ENCODE data around the gene APEX1. TPM values are rescaled to one million over a fixed set of nuclear protein-coding genes. Genes with fewer than 3 reads are reported as not detected.

APEX1 gene
- total RNA-seq, 3 donors from 2014 or later, result 265 to 309 (median 300) TPM

GRCh38 chr14:20477211-20477876, 22.3 kb downstream of the APEX1 start:
- Mint-ChIP-seq H3K4me1 (ENCODE audit: low read depth) (peaks cover 83% of the 10 kb centered on the region), H3K4me3 (peak overlapping the region; percentile 54), H3K9me3 (no peaks in the 10 kb centered on the region), H3K27me3 (ENCODE audit: low read depth) (no peaks in the 10 kb centered on the region), H3K36me3 (ENCODE audit: insufficient read depth) (peaks cover 66% of the 10 kb centered on the region)
- DNase-seq (no peak), ATAC-seq (peak; percentile 19 to 35)

GRCh38 chr14:20478894-20479293, 23.9 kb downstream of the APEX1 start:
- Mint-ChIP-seq H3K27me3 (ENCODE audit: low read depth) (no peaks in the 10 kb centered on the region), H3K36me3 (ENCODE audit: insufficient read depth) (peaks cover 55% of the 10 kb centered on the region), H3K9me3 (no peaks in the 10 kb centered on the region), H3K4me1 (ENCODE audit: low read depth) (peaks cover 83% of the 10 kb centered on the region), H3K4me3 (no peak overlapping the region)
- DNase-seq (no peak), ATAC-seq (no peak)

DNA sequence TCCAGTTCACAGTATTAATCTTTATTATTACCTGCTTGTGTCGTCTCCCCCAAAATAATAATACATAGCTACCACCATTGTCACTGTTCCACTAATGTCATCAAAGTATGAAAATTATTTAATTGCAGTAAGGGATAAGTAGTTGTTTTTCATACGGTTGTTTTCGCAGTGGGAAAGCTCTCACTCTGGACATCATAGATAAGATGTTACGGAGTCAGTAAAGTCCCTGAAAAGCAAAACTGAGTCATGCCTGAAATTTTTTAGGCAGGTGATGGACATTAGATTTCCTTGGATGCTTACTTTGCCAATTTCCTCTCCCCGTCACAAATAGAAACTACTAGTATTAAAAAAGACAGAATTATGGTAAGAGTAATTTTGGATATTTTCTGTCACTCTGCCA, 27.4 kb downstream of the APEX1 start:
- Mint-ChIP-seq H3K27me3 (ENCODE audit: low read depth) (no peaks in the 10 kb centered on the region), H3K4me3 (no peak overlapping the region), H3K4me1 (ENCODE audit: low read depth) (peaks cover 66% of the 10 kb centered on the region), H3K36me3 (ENCODE audit: insufficient read depth) (peaks cover 20% of the 10 kb centered on the region), H3K9me3 (no peaks in the 10 kb centered on the region)
- DNase-seq (no peak), ATAC-seq (no peak)

GRCh38 chr14:20485900-20486299, 30.9 kb downstream of the APEX1 start:
- DNase-seq, result no peak
- Mint-ChIP-seq H3K4me3 (no peak overlapping the region), H3K27me3 (ENCODE audit: low read depth) (no peaks in the 10 kb centered on the region), H3K4me1 (ENCODE audit: low read depth) (peaks cover 72% of the 10 kb centered on the region), H3K9me3 (no peaks in the 10 kb centered on the region), H3K36me3 (ENCODE audit: insufficient read depth) (peaks cover 1% of the 10 kb centered on the region)
- ATAC-seq, result no peak

GRCh38 chr14:20486684-20487395, 31.8 kb downstream of the APEX1 start:
- Mint-ChIP-seq H3K4me1 (ENCODE audit: low read depth) (peaks cover 75% of the 10 kb centered on the region), H3K36me3 (ENCODE audit: insufficient read depth) (peaks cover 1% of the 10 kb centered on the region), H3K4me3 (peak overlapping the region; percentile 19), H3K27me3 (ENCODE audit: low read depth) (no peaks in the 10 kb centered on the region), H3K9me3 (no peaks in the 10 kb centered on the region)
- ATAC-seq (no peak), DNase-seq (no peak)

DNA sequence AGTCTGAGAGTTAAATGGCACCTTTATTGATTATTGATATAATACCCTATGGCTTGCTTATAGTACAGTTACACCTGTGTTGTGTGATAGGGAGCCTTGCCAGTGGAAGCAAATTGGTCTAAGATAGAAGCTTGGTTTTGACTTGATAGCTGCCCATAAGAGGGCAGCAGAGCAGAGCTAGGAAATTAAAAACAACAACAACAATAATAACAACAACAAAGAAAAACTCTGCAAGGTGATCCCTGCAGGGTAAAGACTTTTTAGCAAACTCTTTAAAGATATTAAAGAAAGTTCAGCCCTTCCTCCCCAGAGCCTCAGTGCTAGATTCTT, 32.3 kb downstream of the APEX1 start:
- ATAC-seq, result no peak
- peaks cover 1% of the 10 kb centered on the region for H3K36me3 Mint-ChIP-seq (ENCODE audit: insufficient read depth)
- H3K27me3 Mint-ChIP-seq (ENCODE audit: low read depth), result no peaks in the 10 kb centered on the region
- no peaks in the 10 kb centered on the region for H3K9me3 Mint-ChIP-seq
- peaks cover 74% of the 10 kb centered on the region for H3K4me1 Mint-ChIP-seq (ENCODE audit: low read depth)
- H3K4me3 Mint-ChIP-seq, result no peak overlapping the region
- DNase-seq, result no peak

- H3K9me3 Mint-ChIP-seq, result no peaks in the 10 kb centered on the region
- H3K4me1 Mint-ChIP-seq (ENCODE audit: low read depth), result peaks cover 71% of the 10 kb centered on the region
- peaks cover 1% of the 10 kb centered on the region for H3K36me3 Mint-ChIP-seq (ENCODE audit: insufficient read depth)
- peak; percentile 62 to 76 for ATAC-seq
- H3K27me3 Mint-ChIP-seq (ENCODE audit: low read depth), result no peaks in the 10 kb centered on the region
- no peak for DNase-seq
- peak overlapping the region; percentile 33 for H3K4me3 Mint-ChIP-seq
These were observed 34.3 kb downstream of the APEX1 start for GRCh38 chr14:20489093-20489994.

GRCh38 chr14:20490563-20490962, 35.5 kb downstream of the APEX1 start:
- peak overlapping the region; percentile 46 for H3K4me3 Mint-ChIP-seq

GRCh38 chr14:20492486-20492885, 37.5 kb downstream of the APEX1 start:
- DNase-seq, result no peak
- Mint-ChIP-seq H3K9me3 (peaks cover 3% of the 10 kb centered on the region), H3K27me3 (ENCODE audit: low read depth) (no peaks in the 10 kb centered on the region), H3K4me1 (ENCODE audit: low read depth) (peaks cover 66% of the 10 kb centered on the region), H3K4me3 (no peak overlapping the region), H3K36me3 (ENCODE audit: insufficient read depth) (peaks cover 1% of the 10 kb centered on the region)
- no peak for ATAC-seq

More at GRCh38 chr14:20490563-20490962, 35.5 kb downstream of the APEX1 start:
- DNase-seq (no peak), ATAC-seq (no peak)
- Mint-ChIP-seq H3K27me3 (ENCODE audit: low read depth) (no peaks in the 10 kb centered on the region), H3K4me1 (ENCODE audit: low read depth) (peaks cover 74% of the 10 kb centered on the region), H3K9me3 (peaks cover 3% of the 10 kb centered on the region), H3K36me3 (ENCODE audit: insufficient read depth) (peaks cover 1% of the 10 kb centered on the region)

DNA sequence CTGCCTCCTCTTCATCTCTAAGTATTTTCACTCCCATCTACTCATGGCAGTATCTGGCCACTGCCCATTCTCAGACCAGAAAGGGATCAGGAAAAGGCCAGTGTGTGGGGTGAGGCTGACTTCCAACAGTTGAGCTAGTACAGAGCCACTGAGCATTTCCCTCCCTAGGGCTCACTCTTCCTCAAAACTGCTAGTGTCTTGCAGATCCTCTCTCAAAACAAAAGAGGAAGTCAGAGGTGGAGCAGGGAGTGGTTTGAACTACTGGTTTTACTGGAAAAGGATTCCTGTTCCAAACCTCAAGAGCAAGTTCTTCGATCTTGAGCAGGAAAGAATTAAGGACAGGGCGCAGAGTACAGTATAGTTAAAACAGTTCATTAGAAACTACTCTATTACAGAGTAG, 38.6 kb downstream of the APEX1 start:
- DNase-seq (no peak), ATAC-seq (no peak)
- Mint-ChIP-seq H3K4me1 (ENCODE audit: low read depth) (peaks cover 56% of the 10 kb centered on the region), H3K4me3 (no peak overlapping the region), H3K36me3 (ENCODE audit: insufficient read depth) (peaks cover 1% of the 10 kb centered on the region), H3K27me3 (ENCODE audit: low read depth) (no peaks in the 10 kb centered on the region), H3K9me3 (peaks cover 3% of the 10 kb centered on the region)

- DNase-seq, result no peak
- H3K4me1 Mint-ChIP-seq (ENCODE audit: low read depth), result peaks cover 44% of the 10 kb centered on the region
- no peaks in the 10 kb centered on the region for H3K27me3 Mint-ChIP-seq (ENCODE audit: low read depth)
These were observed 40.1 kb downstream of the APEX1 start for GRCh38 chr14:20494935-20495766.

GRCh38 chr14:20498622-20499021, 43.6 kb downstream of the APEX1 start:
- no peaks in the 10 kb centered on the region for H3K27me3 Mint-ChIP-seq (ENCODE audit: low read depth)
- DNase-seq, result no peak
- H3K9me3 Mint-ChIP-seq, result peaks cover 3% of the 10 kb centered on the region
- no peak for ATAC-seq
- H3K4me3 Mint-ChIP-seq, result no peak overlapping the region
- H3K36me3 Mint-ChIP-seq (ENCODE audit: insufficient read depth), result no peaks in the 10 kb centered on the region
- H3K4me1 Mint-ChIP-seq (ENCODE audit: low read depth), result peaks cover 18% of the 10 kb centered on the region

More at GRCh38 chr14:20494935-20495766, 40.1 kb downstream of the APEX1 start:
- Mint-ChIP-seq H3K4me3 (no peak overlapping the region), H3K9me3 (peaks cover 3% of the 10 kb centered on the region), H3K36me3 (ENCODE audit: insufficient read depth) (peaks cover 1% of the 10 kb centered on the region)
- peak in 1 of 2 donors; percentile 56 for ATAC-seq

DNA sequence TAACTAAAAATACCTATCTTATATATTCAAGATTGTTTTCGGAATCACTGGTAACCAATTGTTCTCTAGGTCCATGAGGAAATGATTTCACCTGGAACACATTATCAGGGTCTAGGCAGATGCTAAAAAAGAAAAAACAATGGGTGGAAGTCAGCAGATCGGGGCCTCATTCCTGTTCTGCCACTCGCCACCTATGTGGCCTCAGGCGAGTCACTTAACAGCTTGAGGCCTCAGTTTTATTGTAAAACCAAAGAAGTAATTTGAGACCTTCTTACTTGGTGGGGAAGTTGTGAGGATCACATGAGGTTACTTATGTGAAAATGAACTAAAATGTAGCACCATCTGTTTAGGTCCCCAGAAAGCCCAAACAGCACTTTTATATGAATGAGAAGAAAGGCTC, 44.1 kb downstream of the APEX1 start:
- Mint-ChIP-seq H3K36me3 (ENCODE audit: insufficient read depth) (no peaks in the 10 kb centered on the region), H3K27me3 (ENCODE audit: low read depth) (no peaks in the 10 kb centered on the region), H3K4me3 (no peak overlapping the region), H3K9me3 (peaks cover 3% of the 10 kb centered on the region), H3K4me1 (ENCODE audit: low read depth) (peaks cover 18% of the 10 kb centered on the region)
- no peak for DNase-seq
- ATAC-seq, result no peak

DNA sequence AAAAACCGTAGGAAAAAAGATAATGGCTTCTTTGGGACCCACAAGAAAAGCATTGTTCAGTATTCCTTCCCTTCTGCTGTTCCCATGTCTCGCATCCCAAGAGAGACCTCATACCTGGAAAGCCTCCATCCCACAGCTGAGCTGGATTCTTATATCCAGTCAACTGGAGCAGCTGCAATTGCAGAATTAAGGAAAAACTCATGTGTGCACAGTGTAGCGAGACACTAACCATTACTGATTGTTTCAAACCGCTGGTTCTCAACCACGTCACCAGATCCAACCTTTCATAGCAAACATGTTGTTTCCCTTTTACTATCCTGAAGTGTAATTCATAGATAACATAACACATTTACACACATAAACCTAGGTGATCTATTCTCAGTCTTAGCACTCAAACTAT, 44.9 kb downstream of the APEX1 start:
- Mint-ChIP-seq H3K36me3 (ENCODE audit: insufficient read depth) (no peaks in the 10 kb centered on the region), H3K4me3 (no peak overlapping the region), H3K9me3 (peaks cover 3% of the 10 kb centered on the region), H3K27me3 (ENCODE audit: low read depth) (no peaks in the 10 kb centered on the region), H3K4me1 (ENCODE audit: low read depth) (peaks cover 16% of the 10 kb centered on the region)
- ATAC-seq, result no peak
- no peak for DNase-seq
